PC-9 (cell line): ENCODE measurements around the gene SMC6. TPM values are rescaled to one million over a fixed set of nuclear protein-coding genes. Genes with fewer than 3 reads are reported as not detected.

Source experiments
- BruUV-seq: library from RNA; stranded (reverse); fragments of 400-500 nt; replicated peaks from 2 replicates; lab custom pipeline; 2021; lab: Mats Ljungman, UMichigan
- CTCF ChIA-PET: fragments of 300-600 bp; sonication (Branson Sonifier 250); formaldehyde crosslinking; loops from one replicate; lab custom pipeline; 2022; ENCODE audit warnings: antibody characterized with exemption; lab: Charles Lee
- POLR2A ChIA-PET: fragments of 300-600 bp; sonication (Branson Sonifier 250); formaldehyde crosslinking; loops from one replicate; lab custom pipeline; 2022; ENCODE audit warnings: antibody characterized with exemption; ENCODE audit not compliant: unreplicated experiment; lab: Charles Lee
- DNase-seq, 2 experiments: peaks; one replicate each; pipeline versions ENCODE4 v3.0.0 to v3.0.0-alpha.2; 2015 to 2022; ENCODE audit warnings: mixed read lengths in 1 of 2
- H2AFZ ChIP-seq: fragments of 200-600 bp; sonication (generic); 2 replicates; pipeline ENCODE4 v1.8.1; 2017; ENCODE audit warnings: antibody characterized with exemption
- H3F3A ChIP-seq: fragments of 200-600 bp; sonication (generic); 2 replicates; pipeline ENCODE4 v1.8.1; 2017; ENCODE audit warnings: antibody characterized with exemption, mild to moderate bottlenecking, low read depth; ENCODE audit not compliant: insufficient read depth
- H3K27ac ChIP-seq: fragments of 200-600 bp; sonication (generic); 2 replicates; pipeline ENCODE4 v1.6.1; 2016; ENCODE audit warnings: mixed run types
- H3K27me3 ChIP-seq: fragments of 200-600 bp; sonication (generic); 2 replicates; pipeline ENCODE4 v1.6.1; 2016; ENCODE audit warnings: low read depth, mixed run types; ENCODE audit not compliant: insufficient read depth
- H3K36me3 ChIP-seq: fragments of 200-600 bp; sonication (generic); 2 replicates; pipeline ENCODE4 v1.6.1; 2016; ENCODE audit warnings: low read depth, mixed run types
- H3K4me1 ChIP-seq: fragments of 200-600 bp; sonication (generic); replicated peaks from 2 replicates; pipeline ENCODE4 v1.6.1; 2016; ENCODE audit warnings: mixed run types; ENCODE audit not compliant: insufficient read depth
- H3K4me2 ChIP-seq: fragments of 200-600 bp; sonication (generic); 2 replicates; pipeline ENCODE4 v1.6.1; 2017; ENCODE audit warnings: mixed run types
- H3K4me3 ChIP-seq: fragments of 200-600 bp; sonication (generic); 2 replicates; pipeline ENCODE4 v1.6.1; 2016; ENCODE audit warnings: mixed run types
- H3K79me2 ChIP-seq: fragments of 200-600 bp; sonication (generic); 2 replicates; pipeline ENCODE4 v1.6.1; 2017; ENCODE audit warnings: low read depth, mixed run types
- H3K9me2 ChIP-seq: fragments of 200-600 bp; sonication (generic); 2 replicates; pipeline ENCODE4 v1.8.1; 2017; ENCODE audit warnings: mild to moderate bottlenecking; ENCODE audit not compliant: insufficient read depth
- H3K9me3 ChIP-seq: fragments of 200-600 bp; sonication (generic); 2 replicates; pipeline ENCODE4 v1.8.1; 2016; ENCODE audit warnings: low read depth; ENCODE audit not compliant: insufficient read depth
- H4K20me1 ChIP-seq: fragments of 200-600 bp; sonication (generic); 2 replicates; pipeline ENCODE4 v1.8.1; 2017; ENCODE audit not compliant: insufficient read depth
- CTCF ChIP-seq: fragments of 200-600 bp; sonication (generic); conservative IDR thresholded peaks from 2 replicates; pipeline ENCODE4 v1.6.1; 2017; ENCODE audit warnings: mixed run types, antibody characterized with exemption, mild to moderate bottlenecking, moderate library complexity
- EZH2 ChIP-seq: fragments of 200-600 bp; sonication (generic); IDR thresholded peaks from 2 replicates; pipeline ENCODE4 v1.8.0; 2017; ENCODE audit warnings: antibody characterized with exemption, low read depth
- intact Hi-C: fragments of 100-400 bp; cut with micrococcal nuclease; formaldehyde crosslinking; loops from one replicate; pipeline ENCODE4 v1.10.0; 2022; ENCODE audit not compliant: unreplicated experiment
- total RNA-seq: library from RNA; stranded (reverse); gene quantifications from 2 replicates; pipeline ENCODE4 v1.2.3, GENCODE V29; 2021

SMC6 gene
- total RNA-seq, 1 experiment from 2014 or later, result 19.2 TPM

GRCh38 chr2:17628349-17629261 is 125.0 kb downstream of the SMC6 start:
- Histone ChIP-seq H3F3A (no peaks in the 10 kb centered on the region), H3K36me3 (no peaks in the 10 kb centered on the region), H3K27me3 (no peaks in the 10 kb centered on the region), H4K20me1 (no peaks in the 10 kb centered on the region), H3K9me3 (peaks cover 4% of the 10 kb centered on the region; the same call in 1 of the 2 replicates), H2AFZ (no peak overlapping the region), H3K79me2 (no peaks in the 10 kb centered on the region), H3K27ac (no peak overlapping the region), H3K4me2 (no peak overlapping the region), H3K9me2 (no peaks in the 10 kb centered on the region), H3K4me3 (no peak overlapping the region), H3K4me1 (no peaks in the 10 kb centered on the region)
- CTCF ChIA-PET, result no interaction called here
- no peak for DNase-seq
- TF ChIP-seq CTCF (no peak), EZH2 (no peak)
- intact Hi-C loops, result no loop called here
- BruUV-seq, result no TSS peak
- POLR2A ChIA-PET, result no interaction called here

- Histone ChIP-seq H3K36me3 (no peaks in the 10 kb centered on the region), H3F3A (no peaks in the 10 kb centered on the region), H3K4me1 (no peaks in the 10 kb centered on the region), H3K27ac (no peak overlapping the region), H3K27me3 (no peaks in the 10 kb centered on the region), H3K9me3 (peaks cover 4% of the 10 kb centered on the region; the same call in 1 of the 2 replicates), H4K20me1 (no peaks in the 10 kb centered on the region), H3K4me3 (no peak overlapping the region), H2AFZ (no peak overlapping the region), H3K4me2 (no peak overlapping the region), H3K79me2 (no peaks in the 10 kb centered on the region), H3K9me2 (no peaks in the 10 kb centered on the region)
- BruUV-seq, result no TSS peak
- ChIA-PET CTCF (no interaction called here), POLR2A (no interaction called here)
- no peak for TF ChIP-seq EZH2
- TF ChIP-seq CTCF, result no peak
- no peak for DNase-seq
- intact Hi-C loops, result no loop called here
Measured at GRCh38 chr2:17627434-17627833, 126.2 kb downstream of the SMC6 start.

GRCh38 chr2:17626986-17627385 is 126.6 kb downstream of the SMC6 start:
- Histone ChIP-seq H2AFZ (no peak overlapping the region), H4K20me1 (no peaks in the 10 kb centered on the region), H3K4me2 (no peak overlapping the region), H3K4me3 (no peak overlapping the region), H3F3A (no peaks in the 10 kb centered on the region), H3K9me3 (peaks cover 4% of the 10 kb centered on the region; the same call in 1 of the 2 replicates), H3K27me3 (no peaks in the 10 kb centered on the region), H3K27ac (no peak overlapping the region), H3K36me3 (no peaks in the 10 kb centered on the region), H3K9me2 (no peaks in the 10 kb centered on the region), H3K4me1 (no peaks in the 10 kb centered on the region), H3K79me2 (no peaks in the 10 kb centered on the region)
- intact Hi-C loops, result no loop called here
- no peak for DNase-seq
- BruUV-seq, result no TSS peak
- POLR2A ChIA-PET, result no interaction called here
- TF ChIP-seq EZH2 (no peak), CTCF (no peak)
- CTCF ChIA-PET, result no interaction called here
